ENCODE measurements around the gene CAMK1G.

CAMK1G gene

GRCh38 chr1:209565759-209566678 lies 17.5 kb upstream of the CAMK1G start:
- peaks cover 0 to 18% of the 10 kb centered on the region in 2 donors for H3K27me3 ChIP-seq (ENCODE audit: control insufficient read depth in 1 of 2, insufficient read depth in 2 of 2, low read length in 2 of 2)
- no peak overlapping the region for H3K9ac ChIP-seq (ENCODE audit: low read length in 2 of 2)
- no peaks in the 10 kb centered on the region for H3K9me3 ChIP-seq (ENCODE audit: control insufficient read depth in 2 of 2, low read length in 2 of 2)
- no peaks in the 10 kb centered on the region for H3K36me3 ChIP-seq (ENCODE audit: control insufficient read depth in 2 of 2, insufficient read depth in 2 of 2, low read length in 2 of 2)
- no peak overlapping the region for H3K27ac ChIP-seq (ENCODE audit: low read length)
- H3K4me3 ChIP-seq (ENCODE audit: low read length in 2 of 2) = no peak overlapping the region
- H3K4me1 ChIP-seq (ENCODE audit: control insufficient read depth, insufficient read depth, low read length) = no peaks in the 10 kb centered on the region

GRCh38 chr1:209567698-209568175 lies 15.8 kb upstream of the CAMK1G start:
- no peaks in the 10 kb centered on the region for H3K36me3 ChIP-seq (ENCODE audit: control insufficient read depth in 2 of 2, insufficient read depth in 2 of 2, low read length in 2 of 2)
- H3K9me3 ChIP-seq (ENCODE audit: control insufficient read depth in 2 of 2, low read length in 2 of 2) = no peaks in the 10 kb centered on the region
- no peak overlapping the region for H3K27ac ChIP-seq (ENCODE audit: low read length)
- no peaks in the 10 kb centered on the region for H3K4me1 ChIP-seq (ENCODE audit: control insufficient read depth, insufficient read depth, low read length)
- H3K9ac ChIP-seq (ENCODE audit: low read length in 2 of 2) = no peak overlapping the region
- peaks cover 0 to 16% of the 10 kb centered on the region in 2 donors for H3K27me3 ChIP-seq (ENCODE audit: control insufficient read depth in 1 of 2, insufficient read depth in 2 of 2, low read length in 2 of 2)
- no peak overlapping the region for H3K4me3 ChIP-seq (ENCODE audit: low read length in 2 of 2)

GRCh38 chr1:209569455-209570207 lies 13.9 kb upstream of the CAMK1G start:
- Histone ChIP-seq H3K27me3 (ENCODE audit: control insufficient read depth in 1 of 2, insufficient read depth in 2 of 2, low read length in 2 of 2) (peaks cover 0 to 14% of the 10 kb centered on the region in 2 donors), H3K4me3 (ENCODE audit: low read length in 2 of 2) (no peak overlapping the region), H3K4me1 (ENCODE audit: control insufficient read depth, insufficient read depth, low read length) (no peaks in the 10 kb centered on the region), H3K9ac (ENCODE audit: low read length in 2 of 2) (no peak overlapping the region), H3K9me3 (ENCODE audit: control insufficient read depth in 2 of 2, low read length in 2 of 2) (no peaks in the 10 kb centered on the region), H3K36me3 (ENCODE audit: control insufficient read depth in 2 of 2, insufficient read depth in 2 of 2, low read length in 2 of 2) (no peaks in the 10 kb centered on the region), H3K27ac (ENCODE audit: low read length) (no peak overlapping the region)

GRCh38 chr1:209570743-209571142 lies 12.8 kb upstream of the CAMK1G start:
- Histone ChIP-seq H3K4me3 (ENCODE audit: low read length in 2 of 2) (no peak overlapping the region), H3K4me1 (ENCODE audit: control insufficient read depth, insufficient read depth, low read length) (no peaks in the 10 kb centered on the region), H3K27ac (ENCODE audit: low read length) (no peak overlapping the region), H3K9ac (ENCODE audit: low read length in 2 of 2) (no peak overlapping the region), H3K9me3 (ENCODE audit: control insufficient read depth in 2 of 2, low read length in 2 of 2) (no peaks in the 10 kb centered on the region), H3K27me3 (ENCODE audit: control insufficient read depth in 1 of 2, insufficient read depth in 2 of 2, low read length in 2 of 2) (peaks cover 0 to 10% of the 10 kb centered on the region in 2 donors), H3K36me3 (ENCODE audit: control insufficient read depth in 2 of 2, insufficient read depth in 2 of 2, low read length in 2 of 2) (no peaks in the 10 kb centered on the region)

GRCh38 chr1:209576392-209577197 lies 6.9 kb upstream of the CAMK1G start:
- H3K4me1 ChIP-seq (ENCODE audit: control insufficient read depth, insufficient read depth, low read length) = no peaks in the 10 kb centered on the region
- no peaks in the 10 kb centered on the region for H3K9me3 ChIP-seq (ENCODE audit: control insufficient read depth in 2 of 2, low read length in 2 of 2)
- H3K4me3 ChIP-seq (ENCODE audit: low read length in 2 of 2) = no peak overlapping the region
- peaks cover 0 to 22% of the 10 kb centered on the region in 2 donors for H3K27me3 ChIP-seq (ENCODE audit: control insufficient read depth in 1 of 2, insufficient read depth in 2 of 2, low read length in 2 of 2)
- no peaks in the 10 kb centered on the region for H3K36me3 ChIP-seq (ENCODE audit: control insufficient read depth in 2 of 2, insufficient read depth in 2 of 2, low read length in 2 of 2)
- H3K9ac ChIP-seq (ENCODE audit: low read length in 2 of 2) = no peak overlapping the region
- H3K27ac ChIP-seq (ENCODE audit: low read length) = no peak overlapping the region

- no peaks in the 10 kb centered on the region for H3K4me1 ChIP-seq (ENCODE audit: control insufficient read depth, insufficient read depth, low read length)
- H3K9ac ChIP-seq (ENCODE audit: low read length in 2 of 2) = no peak overlapping the region
- H3K36me3 ChIP-seq (ENCODE audit: control insufficient read depth in 2 of 2, insufficient read depth in 2 of 2, low read length in 2 of 2) = no peaks in the 10 kb centered on the region
- H3K27ac ChIP-seq (ENCODE audit: low read length) = no peak overlapping the region
- H3K4me3 ChIP-seq (ENCODE audit: low read length in 2 of 2) = no peak overlapping the region
- H3K9me3 ChIP-seq (ENCODE audit: control insufficient read depth in 2 of 2, low read length in 2 of 2) = no peaks in the 10 kb centered on the region
- H3K27me3 ChIP-seq (ENCODE audit: control insufficient read depth in 1 of 2, insufficient read depth in 2 of 2, low read length in 2 of 2) = peaks cover 3 to 24% of the 10 kb centered on the region in 2 donors
Observed at GRCh38 chr1:209577346-209577745, 6.2 kb upstream of the CAMK1G start.

- H3K4me1 ChIP-seq (ENCODE audit: control insufficient read depth, insufficient read depth, low read length) = peaks cover 5% of the 10 kb centered on the region
- no peak overlapping the region for H3K9ac ChIP-seq (ENCODE audit: low read length in 2 of 2)
- H3K9me3 ChIP-seq (ENCODE audit: control insufficient read depth in 2 of 2, low read length in 2 of 2) = no peaks in the 10 kb centered on the region
- no peak overlapping the region for H3K4me3 ChIP-seq (ENCODE audit: low read length in 2 of 2)
- no peaks in the 10 kb centered on the region for H3K36me3 ChIP-seq (ENCODE audit: control insufficient read depth in 2 of 2, insufficient read depth in 2 of 2, low read length in 2 of 2)
- H3K27ac ChIP-seq (ENCODE audit: low read length) = no peak overlapping the region
- peaks cover 27 to 53% of the 10 kb centered on the region in 2 donors for H3K27me3 ChIP-seq (ENCODE audit: control insufficient read depth in 1 of 2, insufficient read depth in 2 of 2, low read length in 2 of 2)
Observed at GRCh38 chr1:209580577-209580976, 2.9 kb upstream of the CAMK1G start.

GRCh38 chr1:209584231-209584672 lies 738 bp downstream of the CAMK1G start:
- Histone ChIP-seq H3K27ac (ENCODE audit: low read length) (no peak overlapping the region), H3K27me3 (ENCODE audit: control insufficient read depth in 1 of 2, insufficient read depth in 2 of 2, low read length in 2 of 2) (peaks cover 28 to 51% of the 10 kb centered on the region in 2 donors), H3K9ac (ENCODE audit: low read length in 2 of 2) (no peak overlapping the region), H3K4me1 (ENCODE audit: control insufficient read depth, insufficient read depth, low read length) (peaks cover 13% of the 10 kb centered on the region), H3K36me3 (ENCODE audit: control insufficient read depth in 2 of 2, insufficient read depth in 2 of 2, low read length in 2 of 2) (no peaks in the 10 kb centered on the region), H3K4me3 (ENCODE audit: low read length in 2 of 2) (peak overlapping the region in 1 of 2 donors; percentile 15), H3K9me3 (ENCODE audit: control insufficient read depth in 2 of 2, low read length in 2 of 2) (no peaks in the 10 kb centered on the region)

- H3K27me3 ChIP-seq (ENCODE audit: control insufficient read depth in 1 of 2, insufficient read depth in 2 of 2, low read length in 2 of 2) = peaks cover 28 to 43% of the 10 kb centered on the region in 2 donors
- peaks cover 13% of the 10 kb centered on the region for H3K4me1 ChIP-seq (ENCODE audit: control insufficient read depth, insufficient read depth, low read length)
- H3K9ac ChIP-seq (ENCODE audit: low read length in 2 of 2) = no peak overlapping the region
- H3K9me3 ChIP-seq (ENCODE audit: control insufficient read depth in 2 of 2, low read length in 2 of 2) = no peaks in the 10 kb centered on the region
- peak overlapping the region; percentile 17 to 49 for H3K4me3 ChIP-seq (ENCODE audit: low read length in 2 of 2)
- H3K36me3 ChIP-seq (ENCODE audit: control insufficient read depth in 2 of 2, insufficient read depth in 2 of 2, low read length in 2 of 2) = no peaks in the 10 kb centered on the region
- H3K27ac ChIP-seq (ENCODE audit: low read length) = no peak overlapping the region
Observed at GRCh38 chr1:209585197-209585596, 1.7 kb downstream of the CAMK1G start.

GRCh38 chr1:209585672-209586071 lies 2.2 kb downstream of the CAMK1G start:
- Histone ChIP-seq H3K27me3 (ENCODE audit: control insufficient read depth in 1 of 2, insufficient read depth in 2 of 2, low read length in 2 of 2) (peaks cover 28 to 39% of the 10 kb centered on the region in 2 donors), H3K4me3 (ENCODE audit: low read length in 2 of 2) (peak overlapping the region; percentile 17 to 49), H3K36me3 (ENCODE audit: control insufficient read depth in 2 of 2, insufficient read depth in 2 of 2, low read length in 2 of 2) (no peaks in the 10 kb centered on the region), H3K4me1 (ENCODE audit: control insufficient read depth, insufficient read depth, low read length) (peaks cover 13% of the 10 kb centered on the region), H3K9ac (ENCODE audit: low read length in 2 of 2) (no peak overlapping the region), H3K9me3 (ENCODE audit: control insufficient read depth in 2 of 2, low read length in 2 of 2) (no peaks in the 10 kb centered on the region), H3K27ac (ENCODE audit: low read length) (no peak overlapping the region)

Measured in stomach smooth muscle (tissue), 2 donors.